DOHH2 (cell line): ENCODE measurements around the gene C20orf204.
"Not testable (repeated sequence)": the region's sequence is repeated elsewhere in the genome, so short reads cannot be mapped to it uniquely, and the experiment has no call there.

Source experiments
- H3F3A ChIP-seq: fragments of 200-600 bp; sonication (generic), shearing (Covaris generic); 2 replicates; pipeline ENCODE4 v1.6.0; 2016; ENCODE audit warnings: antibody characterized with exemption, mild to moderate bottlenecking; ENCODE audit not compliant: control insufficient read depth, insufficient read depth
- H3K27ac ChIP-seq: fragments of 200-600 bp; sonication (generic); 2 replicates; pipeline ENCODE4 v1.5.1; 2014; ENCODE audit warnings: low read depth, mild to moderate bottlenecking, low read length, moderate library complexity
- H3K27me3 ChIP-seq: fragments of 200-600 bp; sonication (generic); 2 replicates; pipeline ENCODE4 v1.6.1; 2014; ENCODE audit warnings: mild to moderate bottlenecking, low read length, mixed read lengths; ENCODE audit not compliant: control insufficient read depth
- H3K36me3 ChIP-seq: fragments of 200-600 bp; sonication (generic); 2 replicates; pipeline ENCODE4 v1.6.1; 2014; ENCODE audit warnings: mild to moderate bottlenecking, low read length, moderate library complexity, mixed read lengths; ENCODE audit not compliant: control insufficient read depth
- H3K4me1 ChIP-seq: fragments of 200-600 bp; sonication (generic); 2 replicates; pipeline ENCODE4 v1.6.1; 2014; ENCODE audit warnings: mild to moderate bottlenecking, low read length, mixed read lengths; ENCODE audit not compliant: control insufficient read depth
- H3K4me2 ChIP-seq: fragments of 200-600 bp; sonication (generic); 2 replicates; pipeline ENCODE4 v1.6.0; 2014; ENCODE audit warnings: mild to moderate bottlenecking, low read length, moderate library complexity
- H3K4me3 ChIP-seq: fragments of 200-600 bp; sonication (generic); 2 replicates; pipeline ENCODE4 v1.5.1; 2014; ENCODE audit warnings: mild to moderate bottlenecking, low read length, mixed read lengths
- H3K79me2 ChIP-seq: fragments of 200-600 bp; sonication (generic); 2 replicates; pipeline ENCODE4 v1.6.1; 2014; ENCODE audit warnings: mild to moderate bottlenecking, low read length, mixed read lengths; ENCODE audit not compliant: control insufficient read depth
- H3K9me2 ChIP-seq: fragments of 200-600 bp; sonication (generic); replicated peaks from 2 replicates; pipeline ENCODE4 v1.6.1; 2014; ENCODE audit warnings: mild to moderate bottlenecking, low read length, mixed read lengths; ENCODE audit not compliant: control insufficient read depth
- H3K9me3 ChIP-seq: fragments of 200-600 bp; sonication (generic); 2 replicates; pipeline ENCODE4 v1.6.1; 2014; ENCODE audit warnings: antibody characterized with exemption, low read length, mixed read lengths; ENCODE audit not compliant: control insufficient read depth, insufficient read depth
- H4K20me1 ChIP-seq: fragments of 200-600 bp; sonication (generic); 2 replicates; pipeline ENCODE4 v1.6.0; 2014; ENCODE audit warnings: low read depth, mild to moderate bottlenecking, antibody characterized with exemption, low read length, moderate library complexity; ENCODE audit not compliant: control insufficient read depth, insufficient read depth
- CTCF ChIP-seq: fragments of 200-600 bp; sonication (generic); IDR thresholded peaks from one replicate; pipeline ENCODE4 v1.5.1; 2014; ENCODE audit warnings: antibody characterized with exemption, mild to moderate bottlenecking, low read depth, low read length; ENCODE audit not compliant: poor library complexity, severe bottlenecking
- EZH2phosphoT487 ChIP-seq: fragments of 200-600 bp; sonication (generic); IDR thresholded peaks from 2 replicates; pipeline ENCODE4 v1.6.1; 2017; ENCODE audit warnings: borderline replicate concordance, mild to moderate bottlenecking, antibody characterized with exemption, low read length, moderate library complexity, mixed read lengths

Gene C20orf204

GRCh38 chr20:64083804-64084684 is 48.1 kb downstream of the C20orf204 start, which contains the start of gene LKAAEAR1:
Gene LKAAEAR1, minus strand, starts transcription at chr20:64084398. Its CDS starts 179 bp downstream, at chr20:64084219.
- Histone ChIP-seq H3K4me1 (peaks cover 31% of the 10 kb centered on the region), H3K79me2 (peaks cover 2% of the 10 kb centered on the region), H3K27ac (no peak within 1 kb of the TSS), H4K20me1 (no peaks in the 10 kb centered on the region), H3K36me3 (peaks cover 3% of the 10 kb centered on the region), H3K9me3 (peaks cover 7% of the 10 kb centered on the region; the same call in 1 of the 2 replicates), H3K27me3 (peaks cover 26% of the 10 kb centered on the region), H3F3A (peaks cover 10% of the 10 kb centered on the region; the same call in 1 of the 2 replicates), H3K4me2 (peak within 1 kb of the TSS; percentile 58), H3K4me3 (peak within 1 kb of the TSS; percentile 48), H3K9me2 (no peaks in the 10 kb centered on the region)
- TF ChIP-seq EZH2phosphoT487 (no peak), CTCF (no peak)

- Histone ChIP-seq H3K4me3 (no peak overlapping the region), H3K27me3 (peaks cover 30% of the 10 kb centered on the region), H3K4me1 (peaks cover 31% of the 10 kb centered on the region), H4K20me1 (no peaks in the 10 kb centered on the region), H3K9me2 (no peaks in the 10 kb centered on the region), H3K27ac (no peak overlapping the region), H3K4me2 (no peak overlapping the region), H3F3A (peaks cover 10% of the 10 kb centered on the region; the same call in 1 of the 2 replicates), H3K36me3 (no peaks in the 10 kb centered on the region), H3K9me3 (peaks cover 7% of the 10 kb centered on the region; the same call in 1 of the 2 replicates), H3K79me2 (no peaks in the 10 kb centered on the region)
- TF ChIP-seq CTCF: no peak
- TF ChIP-seq EZH2phosphoT487: no peak
Observed at GRCh38 chr20:64084685-64085152, 48.7 kb downstream of the C20orf204 start.

GRCh38 chr20:64086801-64087200 is 50.8 kb downstream of the C20orf204 start:
- peaks cover 3% of the 10 kb centered on the region; the same call in 1 of the 2 replicates for H3F3A ChIP-seq
- no peaks in the 10 kb centered on the region for H3K79me2 ChIP-seq
- peaks cover 7% of the 10 kb centered on the region; the same call in 1 of the 2 replicates for H3K9me3 ChIP-seq
- H3K27ac ChIP-seq: no peak overlapping the region
- TF ChIP-seq EZH2phosphoT487 (no peak), CTCF (no peak)
- H3K4me1 ChIP-seq: peaks cover 18% of the 10 kb centered on the region
- no peaks in the 10 kb centered on the region for H3K36me3 ChIP-seq
- no peaks in the 10 kb centered on the region for H3K9me2 ChIP-seq
- peaks cover 30% of the 10 kb centered on the region for H3K27me3 ChIP-seq
- no peak overlapping the region for H3K4me3 ChIP-seq
- no peaks in the 10 kb centered on the region for H4K20me1 ChIP-seq
- no peak overlapping the region for H3K4me2 ChIP-seq

- H3K79me2 ChIP-seq, H3F3A ChIP-seq, H4K20me1 ChIP-seq, H3K4me3 ChIP-seq, H3K27ac ChIP-seq, H3K9me3 ChIP-seq, H3K4me2 ChIP-seq, H3K36me3 ChIP-seq, H3K9me2 ChIP-seq: not testable (repeated sequence)
- peaks cover 13% of the 10 kb centered on the region for H3K4me1 ChIP-seq
- peaks cover 26% of the 10 kb centered on the region for H3K27me3 ChIP-seq
Observed at GRCh38 chr20:64087226-64087825, 51.3 kb downstream of the C20orf204 start.

- H3K27ac ChIP-seq, H3F3A ChIP-seq, H4K20me1 ChIP-seq, H3K9me2 ChIP-seq, H3K36me3 ChIP-seq, H3K4me1 ChIP-seq, H3K79me2 ChIP-seq, H3K4me3 ChIP-seq, H3K9me3 ChIP-seq, H3K4me2 ChIP-seq: not testable (repeated sequence)
- H3K27me3 ChIP-seq: peaks cover 20% of the 10 kb centered on the region
Observed at GRCh38 chr20:64088586-64088985, 52.6 kb downstream of the C20orf204 start.
